Left colon (tissue), 2 donors: ENCODE data around the gene OTUD5. TPM values are rescaled to one million over a fixed set of nuclear protein-coding genes. Genes with fewer than 3 reads are reported as not detected.
A peak's percentile ranks its signal among the peaks of the same experiment; 100 is the strongest.

ENCODE experiments used
- ATAC-seq: fragments of 200-7000 bp; cut with Tn5 transposase; one replicate; pipeline ENCODE4 v1.9.1; 2020; ENCODE audit warnings: mild to moderate bottlenecking, moderate library complexity
- DNase-seq, 2 donors: peaks; one replicate each; pipeline ENCODE4 v3.0.0-alpha.2; 2020
- intact Hi-C, 2 donors: fragments of 100-400 bp; cut with DNase I in 1 of 2; cut with micrococcal nuclease in 1 of 2; formaldehyde crosslinking; loops; one replicate each; pipeline versions ENCODE4 v1.11.2 to v1.14.0; 2022; cut with DNase I, micrococcal nuclease
- total RNA-seq, 2 donors: library from RNA; stranded (reverse); fragmentation: NEBNext Ultra II Directional; extraction: Animal tissue kit (Norgen Biotek cat#: 25700); gene quantifications; one replicate each; pipeline ENCODE4 v1.2.1, GENCODE V29; 2021
- donor health status: DM: no; HTN: no; CAD: no.
- donor health status: DM: yes; HTN: yes; CAD: no.

The OTUD5 gene
- total RNA-seq, 2 donors from 2014 or later: 37.2 to 44.2 TPM

DNA sequence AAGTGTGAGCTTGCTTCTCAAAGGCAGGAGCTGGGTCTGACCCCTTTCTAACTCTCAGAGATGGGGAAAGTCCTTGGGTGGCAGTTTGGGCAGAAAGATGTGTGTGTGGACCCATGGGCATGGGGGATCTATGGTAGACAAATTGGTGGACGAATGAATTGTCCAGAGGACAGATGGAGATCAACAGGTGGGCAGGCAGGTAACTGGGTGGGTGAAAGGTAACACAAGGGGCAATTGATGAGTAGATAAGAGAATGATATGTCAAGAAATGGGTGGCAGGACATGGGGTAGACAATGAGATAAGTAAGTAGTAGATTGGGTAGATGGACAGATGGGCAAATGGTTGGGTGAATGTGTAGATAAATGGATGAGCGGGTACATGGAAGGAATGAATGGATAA, 17.2 kb upstream of the OTUD5 start:
- no peak for DNase-seq
- ATAC-seq: no peak
- intact Hi-C loops: no loop called here

GRCh38 chrX:48974033-48974432, 16.6 kb upstream of the OTUD5 start:
- no peak for DNase-seq
- no peak for ATAC-seq
- intact Hi-C loops: no loop called here

DNA sequence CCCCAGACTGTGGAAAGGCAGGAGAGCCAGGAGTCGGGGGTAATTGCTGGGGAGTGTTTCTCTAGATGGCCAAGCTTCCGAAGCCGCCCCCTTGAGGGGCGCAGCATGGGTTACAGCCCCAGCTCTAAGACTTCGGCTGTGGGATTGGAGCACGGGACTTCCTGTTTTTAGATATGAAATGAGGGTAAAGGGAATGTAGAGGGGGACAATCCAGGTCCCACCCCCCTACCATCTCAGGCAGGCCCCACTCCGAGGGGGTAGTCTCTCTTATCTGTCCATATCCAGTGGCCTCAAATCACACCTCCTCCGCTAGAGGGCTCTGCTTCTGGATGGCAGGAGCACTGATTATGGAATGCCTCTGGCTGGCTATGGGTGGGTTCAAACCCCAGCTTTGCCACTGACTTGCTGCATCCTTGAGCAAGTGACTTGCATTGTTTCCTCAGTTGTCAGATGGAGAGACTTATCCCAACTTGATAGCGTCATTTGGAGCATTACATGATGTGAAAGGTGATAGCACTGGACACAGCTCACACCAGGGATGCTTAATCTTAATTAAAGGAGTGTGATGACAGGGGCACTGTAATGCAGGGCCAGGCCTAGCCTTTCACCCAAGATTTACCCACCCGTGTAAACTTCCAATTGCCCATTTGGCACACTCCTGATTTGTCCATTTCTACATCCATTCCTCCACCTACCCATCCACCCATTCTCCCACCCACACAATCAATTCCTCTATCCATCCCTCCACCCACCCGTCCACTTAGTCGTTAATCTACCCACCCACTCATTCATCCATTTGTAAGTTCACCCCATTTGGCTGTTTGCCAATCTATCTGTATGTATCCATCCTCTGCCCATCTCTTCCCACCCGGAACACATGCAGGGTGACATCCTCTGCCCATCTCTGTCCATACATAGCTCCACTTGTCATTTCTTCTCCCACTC, 15.1 kb upstream of the OTUD5 start:
- intact Hi-C loops: no loop called here
- peak; percentile 67 for ATAC-seq
- peak; percentile 38 to 45 for DNase-seq

GRCh38 chrX:48971249-48972219, 14.1 kb upstream of the OTUD5 start, which contains the start of gene KCND1:
Gene KCND1 (minus strand): TSS chrX:48971844. CDS start chrX:48970271, 1,573 bp downstream.
- intact Hi-C loops: no loop called here

DNA sequence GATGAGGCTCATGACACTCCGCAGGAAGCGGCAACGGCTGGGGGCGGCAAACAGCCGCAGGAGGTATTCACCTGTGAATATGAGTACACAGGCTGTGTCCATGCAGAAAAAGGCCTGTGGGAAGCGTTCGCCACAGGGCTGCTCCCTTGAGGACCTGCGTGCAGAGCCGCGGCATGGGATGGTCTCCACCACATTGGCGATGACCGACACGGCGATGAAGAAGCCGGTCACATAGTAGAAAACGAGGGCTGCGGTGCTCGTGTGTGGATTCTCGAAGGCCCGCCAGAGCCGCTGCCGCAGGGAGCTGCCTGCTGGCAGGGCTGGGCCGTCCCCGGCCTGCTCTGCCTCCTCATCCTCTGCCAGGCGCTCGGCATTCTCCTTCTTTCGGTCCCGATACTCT, 12.1 kb upstream of the OTUD5 start:
- intact Hi-C loops: no loop called here
- ATAC-seq: no peak
- no peak for DNase-seq

More at GRCh38 chrX:48971249-48972219, 14.1 kb upstream of the OTUD5 start, which contains the start of gene KCND1:
- DNase-seq (peak; percentile 29 to 39), ATAC-seq (peak; percentile 35)

DNA sequence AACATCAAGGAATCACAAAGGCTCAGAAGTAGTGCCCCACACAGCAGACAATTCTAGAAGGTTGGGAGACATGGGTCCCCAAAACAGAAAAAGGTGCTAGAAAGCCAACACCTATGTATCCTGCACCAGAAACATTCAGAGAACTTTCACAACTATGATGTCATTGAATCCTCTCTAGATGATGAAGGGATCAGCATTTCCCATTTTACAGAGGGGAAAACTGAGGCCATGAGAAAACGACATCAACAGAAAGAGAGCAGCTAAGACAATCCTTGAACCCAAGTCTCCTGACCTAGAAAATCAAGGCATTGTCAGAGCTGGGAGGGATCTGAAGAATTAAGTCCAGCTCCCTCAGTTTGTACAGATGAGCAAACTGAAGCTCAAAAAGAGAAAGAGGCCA, 11.0 kb upstream of the OTUD5 start:
- intact Hi-C loops: no loop called here
- ATAC-seq (no peak), DNase-seq (no peak)

- intact Hi-C loops: no loop called here
- no peak for ATAC-seq
- no peak for DNase-seq
These were observed 9.6 kb upstream of the OTUD5 start for GRCh38 chrX:48966796-48967579.

DNA sequence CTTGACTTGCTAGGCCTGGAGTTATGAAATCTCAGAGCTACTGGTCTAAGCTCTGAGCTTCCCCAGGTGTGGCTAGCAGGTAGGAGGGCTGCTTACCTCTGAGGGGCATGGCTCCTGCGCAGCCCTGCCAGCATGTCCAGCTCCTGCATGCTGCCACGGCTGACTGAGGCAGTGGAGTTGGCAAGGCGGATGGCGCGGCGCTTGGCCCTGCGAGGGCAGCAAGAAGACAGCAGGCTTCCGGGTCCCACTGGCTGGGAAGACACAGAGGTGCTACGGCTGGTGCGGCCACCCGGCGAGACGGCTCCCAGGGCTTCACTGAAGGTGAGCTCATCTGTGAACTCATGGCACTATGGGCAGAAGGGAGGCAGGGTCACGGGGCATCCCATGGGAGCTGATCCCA, 8.6 kb upstream of the OTUD5 start:
- DNase-seq (no peak), ATAC-seq (no peak)
- intact Hi-C loops: no loop called here

DNA sequence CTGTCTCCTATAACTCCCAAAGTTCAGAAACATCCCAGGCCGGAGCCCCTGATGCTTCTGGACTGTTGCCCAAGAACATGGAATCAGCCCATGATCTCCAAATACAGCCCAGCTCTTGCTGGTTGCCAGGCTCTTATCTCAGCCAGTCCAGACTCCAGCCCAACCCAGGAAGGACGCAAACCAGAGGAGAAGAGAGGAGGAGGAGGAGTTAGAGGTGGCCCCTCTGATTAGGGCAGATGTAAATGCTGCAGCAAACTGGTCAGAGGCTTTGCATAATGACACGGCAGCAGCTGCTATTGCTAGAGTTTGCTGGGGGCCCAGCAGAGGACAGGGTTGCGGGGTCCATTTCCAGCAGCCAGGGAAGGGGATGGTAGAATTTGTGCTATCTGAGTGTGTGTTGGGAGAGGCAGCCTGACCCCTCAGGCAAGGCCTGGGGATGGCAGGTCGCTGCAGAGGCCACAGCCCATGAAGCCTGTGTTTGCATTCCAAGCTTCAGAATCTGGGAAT, 4.2 kb upstream of the OTUD5 start:
- intact Hi-C loops: no loop called here
- ATAC-seq: no peak

GRCh38 chrX:48960291-48960690, 2.9 kb upstream of the OTUD5 start:
- no peak for ATAC-seq
- intact Hi-C loops: no loop called here
- no peak for DNase-seq

More for the DNA sequence above, 4.2 kb upstream of the OTUD5 start:
- no peak for DNase-seq

DNA sequence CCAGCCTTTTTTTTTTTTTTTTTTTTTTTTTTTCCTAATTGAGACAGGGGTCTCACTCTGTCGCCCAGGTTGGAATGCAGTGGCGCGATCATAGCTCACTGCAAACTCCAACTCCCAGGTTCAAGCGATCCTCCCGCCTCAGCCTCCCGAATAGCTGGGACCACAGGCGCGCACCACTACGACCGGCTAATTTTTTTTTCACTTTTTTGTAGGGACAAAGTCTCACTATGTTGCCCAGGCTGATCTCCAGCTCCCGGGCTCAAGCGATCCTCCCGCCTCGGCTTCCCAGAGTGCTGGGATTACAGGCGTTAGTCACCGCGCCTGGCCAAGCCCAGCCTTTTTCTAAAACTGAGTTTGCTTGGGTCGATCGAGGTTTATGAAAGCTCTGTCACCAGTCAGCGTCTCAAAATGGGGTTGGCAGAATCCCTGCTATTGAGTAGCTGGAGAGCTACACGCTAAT, 1.3 kb upstream of the OTUD5 start:
- DNase-seq (peak; percentile 40 to 48), ATAC-seq (peak; percentile 23)
- intact Hi-C loops: no loop called here

DNA sequence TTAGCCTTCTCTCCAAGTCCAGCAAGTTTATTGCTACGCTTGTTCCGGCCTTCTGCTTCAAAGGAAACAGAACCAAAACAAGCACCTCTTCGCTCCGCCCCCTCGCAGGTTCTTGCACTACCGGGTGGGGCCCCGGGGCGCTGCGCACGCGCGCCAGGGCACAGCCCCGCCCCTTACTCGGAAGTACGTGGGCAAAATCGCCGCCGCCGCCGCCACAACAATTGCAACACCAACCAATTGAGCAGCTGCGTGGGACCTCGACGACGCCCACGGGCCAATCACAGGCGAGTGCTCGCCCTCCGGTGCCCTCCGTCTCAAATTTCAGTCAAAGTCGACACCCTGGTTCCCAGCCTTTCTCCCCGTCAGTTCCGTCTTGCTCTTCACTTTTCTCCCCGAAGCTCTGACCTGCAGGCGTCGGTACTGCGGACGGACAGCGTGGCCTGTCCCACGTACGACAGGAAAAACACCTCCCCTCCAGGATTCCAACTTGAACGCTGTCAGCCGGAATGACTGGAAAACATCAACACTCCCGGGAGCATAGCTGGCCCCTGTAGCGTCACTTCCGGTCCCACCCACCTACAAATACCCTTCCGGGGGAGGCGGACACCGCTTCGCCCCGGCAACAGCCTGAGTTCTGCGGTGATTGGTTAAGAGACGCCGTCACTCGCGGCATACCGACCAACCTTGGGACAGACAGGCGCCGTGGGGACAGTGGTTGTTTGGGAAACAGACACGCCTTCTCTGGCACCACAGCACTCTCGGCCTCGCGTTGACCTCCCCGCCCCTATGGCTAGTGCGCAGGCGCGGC, 624 bp upstream of the OTUD5 start:
- ATAC-seq (peak; percentile 84), DNase-seq (peak; percentile 93 to 98)
- intact Hi-C loops: no loop called here

GRCh38 chrX:48956728-48957414, 536 bp downstream of the OTUD5 start:
- intact Hi-C loops: no loop called here

GRCh38 chrX:48948589-48948988, 8.8 kb downstream of the OTUD5 start:
- intact Hi-C loops: no loop called here
- no peak for DNase-seq
- no peak for ATAC-seq

More at GRCh38 chrX:48956728-48957414, 536 bp downstream of the OTUD5 start:
- DNase-seq (peak in 1 of 2 donors; percentile 42), ATAC-seq (peak; percentile 16)

DNA sequence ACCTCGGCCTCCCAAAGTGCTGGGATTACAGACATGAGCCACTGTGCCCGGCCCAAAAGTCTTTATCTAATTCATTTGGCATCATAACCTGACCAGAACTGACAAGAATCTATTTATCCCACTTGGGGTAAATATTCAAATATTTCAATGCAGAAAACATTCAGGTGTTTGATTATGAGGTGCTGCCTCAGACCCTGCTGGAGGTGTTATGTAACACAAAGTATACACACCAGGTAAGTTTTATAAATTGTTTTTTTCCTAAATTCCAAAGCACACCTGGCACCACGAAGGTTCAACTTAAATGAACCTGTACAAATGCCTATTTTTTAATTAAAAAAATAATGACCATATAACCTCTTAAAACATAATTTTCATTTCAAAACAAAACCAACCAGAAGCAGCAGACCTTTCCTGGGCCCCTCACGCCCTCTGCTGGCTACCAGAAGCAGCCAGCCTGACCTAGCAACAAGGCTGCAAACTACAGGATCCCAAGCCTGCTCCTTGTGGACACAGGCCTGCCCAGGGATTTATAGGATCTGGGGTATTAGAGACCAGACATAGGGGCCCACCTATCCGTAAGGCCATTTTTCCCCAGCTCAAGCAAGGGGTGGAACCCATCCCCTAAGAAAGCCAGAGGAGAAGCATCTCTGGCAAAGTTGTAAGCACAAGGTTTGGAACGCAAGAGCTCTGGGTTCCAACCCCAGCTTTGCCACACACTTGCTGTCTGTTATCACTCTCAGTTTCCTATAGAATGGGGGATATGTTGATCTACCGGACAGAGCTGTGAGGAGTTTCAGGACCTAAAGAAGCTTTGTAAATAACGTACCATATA, 11.7 kb downstream of the OTUD5 start:
- DNase-seq (peak in 1 of 2 donors; percentile 71), ATAC-seq (peak; percentile 81)
- intact Hi-C loops: no loop called here

- intact Hi-C loops: no loop called here
- ATAC-seq: no peak
- no peak for DNase-seq
These were observed 14.5 kb downstream of the OTUD5 start for GRCh38 chrX:48942895-48943294.
